K562 (cell line): ENCODE results near the gene RETREG2. TPM values are rescaled to one million over a fixed set of nuclear protein-coding genes. Genes with fewer than 3 reads are reported as not detected.

Experiments used
- CUX1 ChIP-seq: fragments of 200-800 bp; sonication (Bioruptor generic); IDR thresholded peaks from 2 replicates; pipeline ENCODE4 v1.6.1; 2016; ENCODE audit warnings: missing genetic modification characterization, missing compliant biosample characterization
- DIDO1 ChIP-seq: fragments of 450-650 bp; IDR thresholded peaks from 2 replicates; pipeline ENCODE4 v1.6.1; 2016; ENCODE audit warnings: low read depth, missing biosample characterization, missing genetic modification characterization
- ESRRB ChIP-seq: fragments of 250-450 bp; sonication (Bioruptor Pico); IDR thresholded peaks from 2 replicates; pipeline ENCODE4 v1.5.0; 2020; ENCODE audit warnings: mild to moderate bottlenecking, moderate library complexity, borderline replicate concordance
- EZH2 ChIP-seq: IDR thresholded peaks from 2 replicates; pipeline ENCODE4 v1.6.1; 2012; ENCODE audit warnings: low read depth, mild to moderate bottlenecking, inconsistent platforms, low read length, borderline replicate concordance
- GATAD2A ChIP-seq: fragments of 450-650 bp; IDR thresholded peaks from 2 replicates; pipeline ENCODE4 v1.6.1; 2017
- GATAD2B ChIP-seq: fragments of 450-650 bp; IDR thresholded peaks from 2 replicates; pipeline ENCODE4 v1.6.1; 2017; ENCODE audit warnings: mild to moderate bottlenecking, borderline replicate concordance
- HMBOX1 ChIP-seq: sonication (generic); IDR thresholded peaks from 2 replicates; pipeline ENCODE4 v1.6.1; 2016
- MTA2 ChIP-seq: fragments of 450-650 bp; IDR thresholded peaks from 2 replicates; pipeline ENCODE4 v1.6.1; 2016; ENCODE audit warnings: low read depth
- NCOR1 ChIP-seq: fragments of 450-650 bp; IDR thresholded peaks from 2 replicates; pipeline ENCODE4 v1.6.1; 2016; ENCODE audit warnings: mild to moderate bottlenecking, moderate library complexity
- PTRF ChIP-seq: fragments of 450-650 bp; IDR thresholded peaks from 2 replicates; pipeline ENCODE4 v1.6.1; 2016; ENCODE audit warnings: mild to moderate bottlenecking, missing genetic modification characterization, missing compliant biosample characterization
- RBBP5 ChIP-seq: fragments of 200-600 bp; sonication (generic); IDR thresholded peaks from 2 replicates; pipeline ENCODE4 v1.6.1; 2012; ENCODE audit warnings: borderline replicate concordance, mild to moderate bottlenecking, low read length, control low read depth, inconsistent platforms; ENCODE audit not compliant: insufficient read depth, poor library complexity, severe bottlenecking
- SMAD2 ChIP-seq: fragments of 150-350 bp; IDR thresholded peaks from 2 replicates; pipeline ENCODE4 v1.6.1; 2014; ENCODE audit warnings: low read depth, mild to moderate bottlenecking, low read length
- ZNF311 ChIP-seq: fragments of 250-450 bp; sonication (Bioruptor Pico); IDR thresholded peaks from 2 replicates; pipeline ENCODE4 v1.4.0; 2020; ENCODE audit warnings: mild to moderate bottlenecking, moderate library complexity
- ZNF507 ChIP-seq: conservative IDR thresholded peaks from 2 replicates; pipeline ENCODE4 v1.6.1; 2017; ENCODE audit warnings: missing genetic modification characterization, missing compliant biosample characterization
- ZNF511 ChIP-seq: sonication (generic); formaldehyde crosslinking; IDR thresholded peaks from 2 replicates; pipeline ENCODE4 v1.8.0; 2022; ENCODE audit warnings: mild to moderate bottlenecking, missing genetic modification reagents
- ZNF655 ChIP-seq: fragments of 250-450 bp; sonication (Bioruptor Pico); IDR thresholded peaks from 2 replicates; pipeline ENCODE4 v1.5.0; 2021
- ZNF764 ChIP-seq: fragments of 250-450 bp; sonication (Bioruptor Pico); IDR thresholded peaks from 2 replicates; pipeline ENCODE4 v1.4.0; 2020; ENCODE audit warnings: low read depth, mild to moderate bottlenecking, moderate library complexity
- polyA plus RNA-seq, 8 experiments: library from polyadenylated mRNA; depleted of rRNA in 4 of 8; stranded (reverse) in 5 of 8; unstranded in 3 of 8; fragments of >200 nt; fragmentation: Nextera tagmentation in 2 of 8; fragmentation: Illumina TruSeq in 1 of 8; extraction: Ambion mirVana in 2 of 8; extraction: Trizol in 1 of 8; gene quantifications; 2 replicates each; pipeline versions ENCODE4 v1.2.1 to v1.2.3, GENCODE V29; 2011 to 2014; ENCODE audit warnings: inconsistent platforms in 1 of 8, missing spikeins in 1 of 8
- total RNA-seq, 7 experiments: library from RNA; depleted of rRNA in 6 of 7; stranded (reverse); fragments of >200 nt in 6 of 7; fragmentation: Illumina TruSeq in 2 of 7; extraction: Trizol in 2 of 7; gene quantifications; 2 replicates each; pipeline versions ENCODE4 v1.2.1 to v1.2.3, GENCODE V29; 2011 to 2021; ENCODE audit warnings: low replicate concordance in 1 of 7
- TF ChIP-seq, protein P1 (sequence below): fragments of 450-650 bp; IDR thresholded peaks from 2 replicates; pipeline ENCODE4 v1.6.1; 2017; ENCODE audit warnings: antibody characterized with exemption

Gene RETREG2
- total and polyA plus RNA-seq, 9 of the 15 experiments (the other 6 are each of a cell fraction or from before 2014, with no cell fraction given), result 4.9 to 40.1 (median 19.2) TPM

DNA sequence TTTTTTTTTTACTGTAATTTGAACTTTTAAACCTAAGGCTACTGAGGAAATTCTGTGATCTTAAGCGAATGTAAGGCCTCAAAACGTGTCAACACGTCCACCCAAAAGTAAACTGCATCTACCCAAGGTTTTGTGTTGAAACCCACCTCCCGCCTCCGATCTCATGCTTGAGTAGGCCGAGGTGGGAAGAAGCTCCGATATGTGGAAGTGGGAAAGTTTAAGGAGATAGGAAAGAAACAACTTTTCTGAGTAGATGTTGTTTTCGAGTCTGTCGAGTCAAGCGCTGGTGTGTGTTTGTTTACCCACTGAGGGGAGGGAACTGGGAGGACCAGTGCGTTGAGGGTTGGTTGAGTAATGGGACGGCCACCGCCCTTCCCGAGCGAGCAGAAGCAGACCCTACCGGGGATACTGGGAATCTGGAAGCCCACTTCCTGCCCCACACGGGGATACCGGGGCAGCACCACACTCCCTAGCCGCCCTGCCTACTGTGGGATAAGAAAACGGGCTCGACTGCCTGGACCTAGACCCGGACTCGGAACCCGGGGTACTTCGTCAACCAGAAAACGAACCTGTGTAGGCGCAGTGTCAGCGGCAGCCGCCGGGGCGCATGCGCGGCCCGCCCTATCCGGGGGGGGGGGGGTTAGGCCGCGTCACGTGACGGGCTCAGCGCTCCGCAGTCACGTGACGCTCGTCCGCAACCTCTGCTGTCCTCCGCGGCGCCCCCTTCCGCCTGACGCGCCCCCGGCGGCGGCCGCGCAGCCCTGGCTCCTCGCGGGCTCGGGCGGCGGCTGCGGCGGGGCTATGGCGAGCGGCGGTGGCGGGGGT lies at the start of gene RETREG2 (continued):
- no peak for TF ChIP-seq CUX1 (CRISPR knock-in tag)
- no peak for TF ChIP-seq HMBOX1
- TF ChIP-seq GATAD2B, result peak; percentile 23; the same call in 1 of the 2 replicates
- TF ChIP-seq RBBP5, result peak; percentile 43
- no peak for TF ChIP-seq ZNF507 (tag)
- peak; percentile 36 for TF ChIP-seq NCOR1
- TF ChIP-seq ZNF655 (CRISPR knock-in tag), result no peak
- TF ChIP-seq GATAD2A, result no peak
- TF ChIP-seq, protein P1, sequence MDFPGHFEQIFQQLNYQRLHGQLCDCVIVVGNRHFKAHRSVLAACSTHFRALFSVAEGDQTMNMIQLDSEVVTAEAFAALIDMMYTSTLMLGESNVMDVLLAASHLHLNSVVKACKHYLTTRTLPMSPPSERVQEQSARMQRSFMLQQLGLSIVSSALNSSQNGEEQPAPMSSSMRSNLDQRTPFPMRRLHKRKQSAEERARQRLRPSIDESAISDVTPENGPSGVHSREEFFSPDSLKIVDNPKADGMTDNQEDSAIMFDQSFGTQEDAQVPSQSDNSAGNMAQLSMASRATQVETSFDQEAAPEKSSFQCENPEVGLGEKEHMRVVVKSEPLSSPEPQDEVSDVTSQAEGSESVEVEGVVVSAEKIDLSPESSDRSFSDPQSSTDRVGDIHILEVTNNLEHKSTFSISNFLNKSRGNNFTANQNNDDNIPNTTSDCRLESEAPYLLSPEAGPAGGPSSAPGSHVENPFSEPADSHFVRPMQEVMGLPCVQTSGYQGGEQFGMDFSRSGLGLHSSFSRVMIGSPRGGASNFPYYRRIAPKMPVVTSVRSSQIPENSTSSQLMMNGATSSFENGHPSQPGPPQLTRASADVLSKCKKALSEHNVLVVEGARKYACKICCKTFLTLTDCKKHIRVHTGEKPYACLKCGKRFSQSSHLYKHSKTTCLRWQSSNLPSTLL, result no peak
- TF ChIP-seq EZH2, result no peak
- TF ChIP-seq DIDO1 (tag), result no peak
- TF ChIP-seq ZNF511 (CRISPR knock-in tag), result no peak
- no peak for TF ChIP-seq PTRF (tag)
- no peak for TF ChIP-seq ZNF764 (CRISPR knock-in tag)
- no peak for TF ChIP-seq SMAD2
- TF ChIP-seq ESRRB (CRISPR knock-in tag), result no peak
- TF ChIP-seq MTA2, result no peak
- TF ChIP-seq ZNF311 (CRISPR knock-in tag), result no peak
